OCI-M2 (cell line): ENCODE data around the gene GNA15.

Source experiments
- DNase-seq: peaks from one replicate; lab custom pipeline; 2025; ENCODE audit not compliant: unreplicated experiment; lab: John Stamatoyannopoulos, UW

GNA15 gene

DNA sequence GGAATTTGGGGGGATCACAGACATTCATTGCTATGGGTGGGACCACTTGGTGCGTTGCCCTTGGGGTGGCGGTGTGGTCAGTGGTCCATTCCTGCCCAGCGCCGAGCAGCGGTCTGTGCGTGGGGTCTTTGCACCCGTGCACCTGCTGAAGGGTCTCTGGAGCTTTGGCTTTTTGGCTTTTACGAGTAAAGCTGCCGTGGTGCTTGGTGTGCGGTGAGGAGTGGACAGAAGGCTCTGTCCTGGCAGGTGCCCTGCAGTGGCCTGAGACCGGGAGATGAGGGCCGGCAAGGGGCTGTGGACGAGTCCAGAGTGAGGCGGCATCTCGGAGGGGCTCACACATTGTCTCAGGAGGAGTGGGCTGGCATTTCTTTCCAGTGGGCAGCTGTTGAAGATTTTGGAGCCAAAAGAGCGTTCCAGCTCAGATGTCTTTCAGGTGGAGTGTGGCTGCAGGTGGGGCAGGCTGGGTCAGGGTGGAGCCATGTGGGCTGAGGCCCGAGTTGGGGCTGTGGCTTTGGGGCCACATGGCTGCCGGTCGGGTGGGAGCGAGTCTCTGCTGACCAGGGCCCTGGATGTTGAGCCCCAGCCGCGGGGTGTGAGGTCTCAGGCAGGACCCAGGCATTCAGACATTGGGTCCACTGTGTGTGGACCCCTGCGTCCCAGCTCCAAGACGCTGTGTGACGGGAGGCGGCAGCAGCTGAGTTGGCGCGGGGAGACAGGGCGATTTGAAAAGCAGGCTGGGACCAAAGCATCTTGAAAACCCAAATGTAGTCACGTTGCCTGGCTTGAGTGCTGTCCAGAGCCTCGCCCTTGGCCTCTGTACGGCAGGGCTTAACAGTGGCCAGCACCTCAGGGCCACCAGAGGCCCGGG, 30.0 kb upstream of the GNA15 start:
- no peak for DNase-seq

DNA sequence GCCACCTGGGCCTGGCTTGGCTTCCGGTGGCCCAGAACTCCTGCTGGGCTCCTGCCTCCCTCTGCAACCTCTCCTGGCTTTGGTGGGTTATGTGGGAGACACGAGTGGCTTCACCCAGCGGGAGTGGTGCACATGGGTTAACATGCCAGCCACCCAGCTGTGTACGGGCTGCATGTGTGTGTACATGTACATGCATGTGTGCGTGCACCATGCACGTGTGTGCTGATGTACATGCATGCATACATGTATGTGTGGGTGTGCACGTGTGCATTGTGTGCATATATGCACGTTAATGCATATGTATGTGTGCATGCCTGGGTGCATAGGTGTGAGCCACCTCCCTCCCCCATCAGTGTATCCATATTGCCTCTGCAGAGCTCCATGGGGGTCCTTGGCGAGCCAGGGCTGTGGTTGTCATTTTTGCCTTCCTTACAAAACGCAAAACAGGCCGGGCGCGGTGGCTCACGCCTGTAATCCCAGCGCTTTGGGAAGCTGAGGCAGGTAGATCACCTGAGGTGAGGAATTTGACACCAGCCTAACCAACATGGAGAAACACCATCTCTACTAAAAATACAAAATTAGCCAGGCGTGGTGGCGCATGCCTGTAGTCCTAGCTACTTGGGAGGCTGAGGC, 29.2 kb upstream of the GNA15 start:
- no peak for DNase-seq

- DNase-seq = no peak
Measured at GRCh38 chr19:3107658-3108057, 28.2 kb upstream of the GNA15 start.

- no peak for DNase-seq
Measured at GRCh38 chr19:3108775-3109174, 27.1 kb upstream of the GNA15 start.

GRCh38 chr19:3109491-3109890, 26.3 kb upstream of the GNA15 start:
- no peak for DNase-seq

DNA sequence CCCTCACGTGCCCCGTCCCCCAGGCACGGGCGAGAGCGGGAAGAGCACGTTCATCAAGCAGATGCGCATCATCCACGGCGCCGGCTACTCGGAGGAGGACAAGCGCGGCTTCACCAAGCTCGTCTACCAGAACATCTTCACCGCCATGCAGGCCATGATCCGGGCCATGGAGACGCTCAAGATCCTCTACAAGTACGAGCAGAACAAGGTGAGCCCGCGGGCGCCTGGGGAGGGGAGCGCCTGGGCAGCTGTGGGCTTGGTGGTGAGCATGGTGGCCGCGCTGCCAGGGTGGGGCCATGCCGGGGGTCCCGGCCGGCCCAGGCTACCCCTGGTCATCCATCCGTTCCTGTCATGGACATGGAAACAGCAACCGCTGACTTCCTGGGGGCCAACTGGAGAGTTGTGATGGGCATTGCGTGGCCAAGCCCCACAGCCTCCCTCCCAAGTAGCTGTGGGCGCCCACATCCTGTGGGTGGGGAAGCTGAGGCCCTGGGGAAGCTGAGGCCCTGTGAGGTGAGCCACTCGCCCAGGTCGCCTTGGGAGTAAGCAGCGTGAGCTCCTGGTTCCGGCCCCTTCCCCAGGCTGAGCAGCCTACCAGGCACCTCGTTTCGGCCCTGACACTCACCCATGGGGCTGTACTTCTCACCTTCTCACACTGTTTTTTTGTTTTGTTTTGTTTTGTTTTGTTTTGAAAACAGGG, 25.6 kb upstream of the GNA15 start:
- DNase-seq = no peak

DNA sequence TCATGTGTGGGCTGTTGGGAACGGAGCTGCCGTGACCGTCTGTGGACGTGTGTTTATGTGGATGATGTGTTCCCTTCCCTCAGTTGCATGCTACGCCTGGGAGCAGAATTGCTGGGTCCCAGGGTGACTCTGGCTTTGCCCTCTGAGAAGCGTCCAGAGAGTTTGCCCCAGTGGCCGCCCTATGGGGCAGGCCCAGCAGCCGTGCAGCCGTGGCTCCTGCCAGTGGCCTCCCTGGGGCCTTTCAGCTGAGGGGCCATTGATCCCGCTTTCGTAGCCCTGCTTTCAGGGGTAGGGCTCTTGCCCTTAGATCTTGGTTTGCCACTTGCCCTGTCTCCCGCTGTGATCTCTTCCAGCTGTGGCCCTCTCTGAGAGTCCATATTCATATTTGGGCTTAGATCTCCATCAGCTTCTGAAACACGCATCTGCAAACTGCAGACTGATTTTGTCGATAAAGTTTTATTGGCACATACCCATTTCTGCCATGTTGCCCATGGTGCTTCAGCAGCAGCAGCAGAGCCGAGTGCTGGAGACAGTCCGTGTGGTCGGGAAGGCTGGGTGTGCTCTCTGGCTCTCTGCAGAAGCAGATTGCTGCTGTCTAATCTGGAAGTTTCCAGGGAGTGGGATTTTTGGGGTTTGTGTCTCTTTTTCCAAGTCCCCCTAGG, 24.1 kb upstream of the GNA15 start:
- DNase-seq = no peak

- DNase-seq = no peak
Measured at GRCh38 chr19:3112375-3113099, 23.3 kb upstream of the GNA15 start.

DNA sequence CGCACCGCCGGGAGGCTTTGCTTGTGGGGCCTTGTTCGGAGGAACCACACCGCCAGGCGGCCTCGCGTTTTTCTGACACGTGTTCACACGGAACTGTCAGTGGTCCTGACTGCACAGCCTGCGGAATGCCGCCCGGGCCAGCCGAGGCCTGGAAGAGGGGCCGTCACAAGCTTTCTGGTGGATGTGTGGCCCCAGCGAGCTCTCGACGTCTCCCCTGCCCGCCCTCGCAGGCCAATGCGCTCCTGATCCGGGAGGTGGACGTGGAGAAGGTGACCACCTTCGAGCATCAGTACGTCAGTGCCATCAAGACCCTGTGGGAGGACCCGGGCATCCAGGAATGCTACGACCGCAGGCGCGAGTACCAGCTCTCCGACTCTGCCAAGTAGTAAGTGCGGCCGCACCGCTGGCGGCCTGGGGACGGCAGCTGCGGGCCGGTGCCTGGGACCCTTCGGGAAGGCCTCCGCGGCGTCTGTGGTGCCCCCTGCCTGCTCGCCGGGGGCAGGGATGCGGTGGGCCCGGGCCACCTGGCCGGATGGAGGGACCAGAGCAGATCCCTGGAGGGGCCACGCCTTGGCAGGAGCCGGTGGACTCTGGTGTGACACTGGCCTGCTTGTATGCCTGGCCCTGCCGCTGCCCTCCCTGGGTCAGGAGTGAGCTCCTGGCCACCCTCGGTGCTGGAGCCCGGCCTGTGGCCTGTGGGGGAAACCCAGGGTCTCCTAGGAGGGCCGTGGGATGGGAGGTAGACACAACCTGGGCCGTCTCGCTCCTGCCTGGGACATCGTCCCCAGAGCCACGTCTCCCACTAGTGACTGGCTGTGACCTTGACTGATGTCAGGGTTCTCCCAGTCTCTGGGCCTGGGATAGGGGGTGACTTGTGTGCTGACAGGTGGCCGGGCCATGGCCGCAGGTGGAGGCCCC, 22.5 kb upstream of the GNA15 start:
- no peak for DNase-seq

DNA sequence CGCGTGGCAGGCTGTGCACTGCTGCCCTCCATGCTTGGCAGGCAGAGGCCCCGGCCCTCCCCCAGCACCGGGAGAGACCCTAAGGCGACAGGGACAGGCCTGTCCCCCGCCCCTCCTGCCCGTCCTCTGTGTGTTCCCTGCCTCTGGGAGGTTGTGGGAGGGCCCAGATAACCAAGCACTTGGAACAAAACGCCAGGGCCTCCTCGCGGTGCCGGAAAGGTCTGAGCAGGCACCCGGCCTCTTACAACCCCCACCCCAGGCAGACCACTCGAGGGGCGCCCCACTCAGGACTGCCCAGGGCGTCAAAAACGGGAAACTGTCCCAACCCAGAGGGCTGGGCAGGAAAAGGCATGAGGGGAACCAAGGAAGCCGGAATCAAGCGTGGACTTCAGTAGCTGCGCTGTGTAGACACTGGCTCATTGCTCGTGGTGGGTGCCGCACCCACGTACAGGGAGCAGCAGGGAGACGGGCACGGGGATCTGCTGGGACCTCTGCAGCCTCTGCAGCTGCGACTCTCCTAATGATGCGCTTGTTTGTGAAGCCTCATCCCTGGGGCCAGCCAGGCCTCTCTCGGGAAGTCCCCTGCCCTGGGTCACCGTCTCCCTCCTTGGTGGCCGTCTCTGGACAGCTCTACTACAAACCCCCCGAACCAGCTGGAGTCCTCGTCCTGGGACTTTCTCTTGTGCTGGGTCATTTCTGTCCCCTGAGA, 21.7 kb upstream of the GNA15 start:
- no peak for DNase-seq

DNA sequence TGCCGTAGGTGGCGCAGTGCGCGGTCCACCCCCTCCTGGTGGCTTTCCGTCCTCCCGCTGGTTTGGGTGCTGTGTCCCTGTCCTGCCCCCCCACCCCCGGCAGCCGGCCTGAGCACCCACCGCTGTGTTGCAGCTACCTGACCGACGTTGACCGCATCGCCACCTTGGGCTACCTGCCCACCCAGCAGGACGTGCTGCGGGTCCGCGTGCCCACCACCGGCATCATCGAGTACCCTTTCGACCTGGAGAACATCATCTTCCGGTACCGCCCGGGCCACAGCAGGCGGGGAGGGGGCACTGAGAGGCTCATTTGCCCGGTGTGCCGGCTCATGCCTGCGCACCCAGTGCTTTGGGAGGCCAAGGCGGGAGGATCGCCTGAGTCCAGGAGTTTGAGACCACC, 21.0 kb upstream of the GNA15 start:
- DNase-seq = no peak

DNA sequence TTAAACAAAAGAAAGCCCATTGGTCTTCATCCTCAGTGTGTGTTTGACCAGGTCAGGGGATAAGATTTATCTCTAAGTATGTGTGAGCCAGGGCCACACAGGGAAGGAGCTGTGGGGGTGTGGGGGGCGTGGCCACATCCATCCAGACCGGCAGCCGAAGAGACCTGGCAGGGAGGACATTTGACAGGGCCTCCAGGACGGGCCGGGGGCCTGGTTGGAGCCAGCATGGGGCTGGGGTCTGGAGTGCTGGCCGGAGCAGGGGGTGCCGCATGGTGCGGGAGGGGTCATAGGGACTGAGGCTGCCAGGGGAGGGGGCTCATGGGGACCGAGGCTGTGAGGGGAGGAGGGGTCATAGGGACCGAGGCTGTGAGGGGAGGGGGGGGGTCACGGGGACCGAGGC, 20.4 kb upstream of the GNA15 start:
- DNase-seq = no peak

DNA sequence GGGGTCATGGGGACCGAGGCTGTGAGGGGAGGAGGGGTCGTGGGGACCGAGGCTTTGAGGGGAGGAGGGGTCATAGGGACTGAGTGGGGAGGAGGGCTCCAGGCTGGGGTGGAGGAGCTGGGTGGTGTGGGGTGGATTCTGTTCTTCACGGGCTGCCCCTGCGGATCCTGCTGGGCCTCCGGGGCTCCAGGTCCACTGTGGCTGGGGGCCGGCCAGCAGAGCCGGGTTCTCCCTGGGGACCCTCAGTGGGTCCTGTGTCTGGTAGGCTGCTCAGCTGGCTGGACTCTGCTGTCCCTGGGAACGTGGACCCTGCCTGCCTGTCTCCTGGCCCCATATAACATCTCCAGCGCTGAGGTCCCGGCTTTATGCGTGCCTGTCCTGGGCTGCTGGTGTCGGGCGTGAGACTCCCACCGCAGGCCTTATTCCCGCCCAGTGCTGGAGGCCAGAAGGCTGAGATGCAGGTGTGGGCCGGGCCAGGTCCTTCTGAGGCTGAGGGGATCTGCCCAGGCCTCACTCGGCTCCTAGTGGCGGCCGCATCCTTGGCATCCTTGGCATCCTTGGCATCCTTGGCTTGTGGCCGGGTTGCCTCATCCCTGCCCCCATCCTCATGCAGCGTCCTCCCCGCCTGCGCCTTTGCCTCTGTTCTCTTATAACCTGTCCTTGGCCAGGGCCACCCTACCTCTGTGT, 19.8 kb upstream of the GNA15 start:
- no peak for DNase-seq

DNA sequence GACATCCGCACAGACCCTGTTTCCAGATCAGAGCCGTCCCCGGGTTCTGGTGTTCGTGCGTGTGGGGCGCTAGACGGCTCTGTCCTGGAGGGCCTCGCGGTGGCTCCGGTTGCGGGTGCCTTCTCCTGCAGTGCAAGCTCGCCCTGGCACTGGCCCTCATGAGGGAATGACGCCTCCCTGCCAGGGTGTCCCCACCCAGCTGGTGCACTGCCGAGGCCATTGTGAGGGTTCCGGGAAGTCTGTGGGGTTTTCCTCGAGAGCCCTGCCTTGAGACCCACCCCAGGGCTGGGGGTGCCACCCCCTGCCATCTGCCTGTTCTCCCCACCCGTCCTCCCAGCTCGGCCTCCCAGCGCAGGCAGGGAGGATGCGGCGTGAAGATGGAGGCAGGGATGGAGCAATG, 19.2 kb upstream of the GNA15 start:
- DNase-seq = no peak

DNA sequence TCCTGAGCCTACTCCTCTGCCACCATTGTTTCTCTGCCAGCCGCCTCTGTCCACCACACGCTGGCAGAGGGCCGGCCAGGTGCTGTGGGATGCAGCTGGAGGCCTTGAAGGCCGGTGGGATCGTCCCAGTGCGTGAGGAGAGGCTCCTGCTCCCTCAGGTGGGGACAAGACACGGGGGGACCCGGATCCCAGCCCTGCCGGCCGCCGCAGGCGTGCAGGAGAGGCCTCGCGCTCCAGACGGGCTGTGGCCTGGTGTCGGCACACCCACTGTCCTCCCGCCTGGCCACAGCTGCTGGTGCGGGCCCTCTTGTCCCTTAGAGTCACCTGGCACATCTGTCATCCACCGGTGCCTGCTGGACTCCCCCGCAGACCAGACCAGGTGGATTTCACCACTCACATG, 18.1 kb upstream of the GNA15 start:
- no peak for DNase-seq

- DNase-seq = no peak
Measured at GRCh38 chr19:3118232-3119070, 17.4 kb upstream of the GNA15 start.

GRCh38 chr19:3119071-3119595, 16.7 kb upstream of the GNA15 start:
- no peak for DNase-seq
